Fibroblast of lung (primary cell): ENCODE data around the gene MYOM3. TPM values are rescaled to one million over a fixed set of nuclear protein-coding genes. Genes with fewer than 3 reads are reported as not detected.

Source experiments
- DNase-seq, 2 donors: peaks; one replicate each; pipeline versions ENCODE4 v3.0.0 to v3.0.0-alpha.2; 2010; ENCODE audit warnings: low read depth in 2 of 2
- H2AFZ ChIP-seq: 2 replicates; pipeline ENCODE4 v1.5.1; 2012; ENCODE audit warnings: low read length, control low read depth, inconsistent platforms
- H3K27ac ChIP-seq: 2 replicates; pipeline ENCODE4 v1.5.1; 2011; ENCODE audit warnings: low read length, control low read depth; ENCODE audit not compliant: insufficient read depth
- H3K27me3 ChIP-seq: 2 replicates; pipeline ENCODE4 v1.5.1; 2011; ENCODE audit warnings: mild to moderate bottlenecking, low read length; ENCODE audit not compliant: control insufficient read depth, insufficient read depth
- H3K36me3 ChIP-seq: 2 replicates; pipeline ENCODE4 v1.5.1; 2011; ENCODE audit warnings: low read length; ENCODE audit not compliant: control insufficient read depth, insufficient read depth
- H3K4me1 ChIP-seq: 2 replicates; pipeline ENCODE4 v1.5.1; 2011; ENCODE audit warnings: low read length; ENCODE audit not compliant: control insufficient read depth, insufficient read depth; ENCODE audit errors: extremely low read depth
- H3K4me2 ChIP-seq: 2 replicates; pipeline ENCODE4 v1.5.1; 2011; ENCODE audit warnings: low read length, control low read depth; ENCODE audit not compliant: insufficient read depth; ENCODE audit errors: extremely low read depth
- H3K4me3 ChIP-seq, 4 experiments: fragments of 200-600 bp in 1 of 4; sonication (generic) in 1 of 4; replicated peaks in 1 of 4; 2 replicates each; pipeline ENCODE4 v1.5.1; 2011 to 2016; ENCODE audit warnings: low read length in 4 of 4, low read depth in 3 of 4, mild to moderate bottlenecking in 3 of 4, control low read depth in 2 of 4, inconsistent platforms in 1 of 4, mixed read lengths in 1 of 4; ENCODE audit not compliant: insufficient read depth in 1 of 4; ENCODE audit errors: control extremely low read depth in 1 of 4
- H3K79me2 ChIP-seq: 2 replicates; pipeline ENCODE4 v1.5.1; 2012; ENCODE audit warnings: mild to moderate bottlenecking, low read length, inconsistent platforms; ENCODE audit not compliant: control insufficient read depth, insufficient read depth
- H3K9ac ChIP-seq: 2 replicates; pipeline ENCODE4 v1.5.1; 2011; ENCODE audit warnings: mild to moderate bottlenecking, low read length, control low read depth; ENCODE audit not compliant: insufficient read depth
- H3K9me3 ChIP-seq: 2 replicates; pipeline ENCODE4 v1.5.1; 2012; ENCODE audit warnings: low read depth, low read length; ENCODE audit not compliant: control insufficient read depth, insufficient read depth
- H4K20me1 ChIP-seq: 2 replicates; pipeline ENCODE4 v1.5.1; 2011; ENCODE audit warnings: low read length; ENCODE audit not compliant: control insufficient read depth, insufficient read depth; ENCODE audit errors: extremely low read depth
- CTCF ChIP-seq, 2 donors: IDR thresholded peaks in 1 of 2; conservative IDR thresholded peaks in 1 of 2; 1 replicate in 1 of 2; 2 replicates in 1 of 2; pipeline ENCODE4 v1.5.1; 2011 to 2012; ENCODE audit warnings: low read length in 2 of 2, control low read depth in 1 of 2, inconsistent platforms in 1 of 2, low read depth in 1 of 2, mild to moderate bottlenecking in 1 of 2
- EZH2 ChIP-seq: IDR thresholded peaks from 2 replicates; pipeline ENCODE4 v1.5.1; 2012; ENCODE audit warnings: low read length, control low read depth, mild to moderate bottlenecking; ENCODE audit errors: missing control alignments
- polyA plus RNA-seq, 2 donors: library from polyadenylated mRNA; depleted of rRNA in 1 of 2; stranded (reverse) in 1 of 2; unstranded in 1 of 2; fragments of >200 nt; gene quantifications; 2 replicates each; pipeline ENCODE4 v1.2.1, GENCODE V29; 2011 to 2012; ENCODE audit warnings: missing spikeins in 1 of 2
- total RNA-seq: library from RNA; depleted of rRNA; stranded (reverse); fragments of >200 nt; gene quantifications from 2 replicates; pipeline ENCODE4 v1.2.1, GENCODE V29; 2014

Gene MYOM3
- total and polyA plus RNA-seq, 2 donors (not counting 1 experiment from before 2014, with no cell fraction given): not detected

DNA sequence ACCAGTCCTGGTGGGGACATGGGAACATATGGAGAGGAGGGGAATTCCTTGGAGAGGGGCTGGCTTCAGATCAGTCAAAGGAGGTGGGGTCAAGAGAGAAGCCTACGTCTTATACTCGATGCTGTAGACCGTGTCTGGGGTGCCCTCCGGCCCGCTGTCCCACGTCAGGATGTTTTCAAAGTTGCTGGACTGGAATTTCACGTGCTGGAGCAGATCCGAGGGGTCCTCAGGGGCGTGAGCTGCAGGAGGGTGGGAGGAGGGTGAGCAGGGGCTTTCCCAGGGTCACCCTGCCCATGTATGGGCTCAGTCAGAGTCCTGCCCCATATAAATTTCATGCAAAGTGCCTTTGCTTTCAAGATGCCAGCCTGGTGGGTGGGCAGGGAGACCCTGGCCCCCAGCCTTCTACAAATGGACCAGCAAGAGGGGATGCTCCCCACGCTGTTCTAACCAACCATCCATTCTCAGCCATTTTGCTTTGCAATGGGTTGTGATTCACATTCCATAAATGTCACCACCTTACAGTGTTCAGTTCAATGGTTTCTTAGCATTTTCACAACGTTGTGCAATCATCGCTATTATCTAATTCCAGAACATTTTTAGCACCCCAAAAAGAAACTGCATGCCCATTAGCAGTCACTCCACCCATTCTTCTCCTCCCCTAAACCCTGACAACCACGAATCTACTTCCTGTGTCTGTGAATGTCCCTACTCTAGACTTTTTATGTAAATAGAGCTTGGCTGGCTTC lies 26.7 kb upstream of the MYOM3 start:
- Histone ChIP-seq H3K36me3 (no peaks in the 10 kb centered on the region), H4K20me1 (no peaks in the 10 kb centered on the region), H3K79me2 (no peaks in the 10 kb centered on the region), H3K4me2 (no peak overlapping the region), H3K27ac (no peak overlapping the region), H2AFZ (no peak overlapping the region), H3K9ac (no peak overlapping the region), H3K4me3 (no peak overlapping the region), H3K9me3 (no peaks in the 10 kb centered on the region), H3K27me3 (peaks cover 5% of the 10 kb centered on the region), H3K4me1 (no peaks in the 10 kb centered on the region)
- DNase-seq: no peak
- no peak for TF ChIP-seq CTCF (conservative IDR thresholded peaks at IDR 0.05 in 1 of 2, IDR thresholded peaks at IDR 0.05 in 1 of 2; ENCODE audit: low read depth in 1 of 2, low read length in 2 of 2)
- no peak for TF ChIP-seq EZH2

DNA sequence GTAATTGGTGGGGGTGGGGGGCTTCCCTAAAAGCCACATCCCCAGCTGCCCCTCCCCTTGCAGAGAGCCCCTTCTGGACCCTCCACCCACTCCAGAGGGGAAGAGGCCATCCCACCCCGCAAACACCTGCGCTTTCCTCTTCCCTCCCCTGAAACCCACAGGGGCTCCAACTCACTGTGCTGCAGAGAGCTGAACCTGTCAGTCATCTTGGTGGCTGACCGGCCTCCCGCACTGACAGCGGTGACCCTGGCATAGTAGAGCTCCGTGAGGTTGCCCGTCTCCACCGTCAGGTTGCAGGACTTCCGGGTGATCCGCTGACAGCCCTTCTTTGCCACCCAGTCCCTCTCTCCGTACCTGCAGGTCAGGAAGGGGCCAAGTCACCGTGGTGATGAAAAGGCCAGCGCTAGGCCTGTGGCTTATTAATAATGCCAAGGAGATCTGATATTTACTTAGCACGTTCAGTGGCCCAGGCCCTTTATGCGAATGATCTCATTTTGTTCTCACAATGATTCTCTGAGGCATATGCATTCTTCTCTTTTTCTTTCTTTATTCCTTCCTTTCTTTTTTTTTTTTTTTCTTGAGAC lies 25.1 kb upstream of the MYOM3 start:
- no peaks in the 10 kb centered on the region for H3K36me3 ChIP-seq
- H3K27ac ChIP-seq: no peak overlapping the region
- H3K79me2 ChIP-seq: no peaks in the 10 kb centered on the region
- H3K4me1 ChIP-seq: no peaks in the 10 kb centered on the region
- no peak for TF ChIP-seq CTCF (conservative IDR thresholded peaks at IDR 0.05 in 1 of 2, IDR thresholded peaks at IDR 0.05 in 1 of 2; ENCODE audit: low read depth in 1 of 2, low read length in 2 of 2)
- TF ChIP-seq EZH2: no peak
- no peak overlapping the region for H3K4me3 ChIP-seq
- H3K27me3 ChIP-seq: peaks cover 4% of the 10 kb centered on the region
- no peak for DNase-seq
- H3K9ac ChIP-seq: no peak overlapping the region
- no peak overlapping the region for H3K4me2 ChIP-seq
- no peaks in the 10 kb centered on the region for H3K9me3 ChIP-seq
- H2AFZ ChIP-seq: no peak overlapping the region
- H4K20me1 ChIP-seq: no peaks in the 10 kb centered on the region

DNA sequence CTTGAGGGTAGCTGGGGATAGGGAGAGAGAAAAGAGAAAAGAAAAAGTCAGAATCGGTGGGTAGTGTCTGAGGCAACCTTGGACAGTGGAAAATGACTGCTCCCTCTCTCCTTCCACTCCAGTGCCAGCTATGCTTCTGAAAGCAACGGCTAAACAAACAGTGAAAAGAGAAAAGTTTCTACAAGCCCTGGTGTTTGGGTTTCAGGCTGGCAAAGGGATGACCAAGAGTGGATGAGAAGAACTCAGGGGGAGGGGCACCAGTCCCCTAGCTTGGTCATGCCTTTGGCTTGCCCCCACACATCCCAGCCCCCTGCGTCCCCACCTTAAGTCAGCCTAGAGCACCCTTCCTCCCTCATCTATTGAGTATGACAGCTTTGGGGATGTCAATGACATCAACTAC lies 22.4 kb upstream of the MYOM3 start:
- no peak overlapping the region for H3K4me3 ChIP-seq
- no peaks in the 10 kb centered on the region for H3K9me3 ChIP-seq
- no peak for DNase-seq
- no peak for TF ChIP-seq EZH2
- no peak for TF ChIP-seq CTCF (conservative IDR thresholded peaks at IDR 0.05 in 1 of 2, IDR thresholded peaks at IDR 0.05 in 1 of 2; ENCODE audit: low read depth in 1 of 2, low read length in 2 of 2)
- peaks cover 4% of the 10 kb centered on the region for H3K27me3 ChIP-seq
- no peaks in the 10 kb centered on the region for H4K20me1 ChIP-seq
- H3K27ac ChIP-seq: no peak overlapping the region
- no peaks in the 10 kb centered on the region for H3K79me2 ChIP-seq
- H3K4me1 ChIP-seq: no peaks in the 10 kb centered on the region
- H3K9ac ChIP-seq: no peak overlapping the region
- H3K4me2 ChIP-seq: no peak overlapping the region
- H3K36me3 ChIP-seq: no peaks in the 10 kb centered on the region
- no peak overlapping the region for H2AFZ ChIP-seq
